ENCODE results near the gene TTC28.

The TTC28 gene

DNA sequence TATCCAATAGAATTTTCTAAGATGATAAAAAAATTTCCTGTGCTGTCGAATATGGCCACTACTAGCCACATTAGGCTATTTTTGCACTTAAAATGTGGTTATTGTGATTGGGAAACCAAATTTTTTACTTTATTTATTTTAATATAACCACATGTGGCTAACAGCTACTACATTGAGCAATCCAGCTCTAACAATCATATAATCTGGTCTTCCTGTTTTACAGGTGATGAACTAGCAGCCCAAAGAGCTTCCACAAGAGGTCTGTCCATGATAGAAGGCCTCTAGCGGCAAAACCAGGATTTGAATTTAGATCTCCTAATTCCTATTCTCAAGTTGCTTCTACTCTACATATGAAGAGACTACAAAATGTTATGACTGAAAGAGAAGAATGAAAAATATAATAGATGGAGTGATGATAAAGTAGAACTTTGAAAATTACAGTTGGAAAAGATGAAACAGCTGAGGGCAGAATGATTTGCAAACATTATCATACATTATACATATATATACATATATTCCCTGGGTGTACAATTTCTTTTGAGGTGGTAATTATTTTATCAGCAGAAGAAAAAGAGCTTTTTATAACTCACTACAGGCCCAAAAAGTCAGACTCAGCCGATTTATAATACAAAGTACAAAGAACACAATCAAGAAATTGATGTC, 397.1 kb downstream of the TTC28 start:
- no peak overlapping the region for H3K4me3 ChIP-seq (ENCODE audit: low read depth in 1 of 2, low read length in 1 of 2)
- no peaks in the 10 kb centered on the region for H3K4me1 ChIP-seq (ENCODE audit: control insufficient read depth in 1 of 2, insufficient read depth in 1 of 2, low read depth in 1 of 2, low read length in 1 of 2)
- H3K9me3 ChIP-seq: no peaks in the 10 kb centered on the region
- TF ChIP-seq, protein P1, sequence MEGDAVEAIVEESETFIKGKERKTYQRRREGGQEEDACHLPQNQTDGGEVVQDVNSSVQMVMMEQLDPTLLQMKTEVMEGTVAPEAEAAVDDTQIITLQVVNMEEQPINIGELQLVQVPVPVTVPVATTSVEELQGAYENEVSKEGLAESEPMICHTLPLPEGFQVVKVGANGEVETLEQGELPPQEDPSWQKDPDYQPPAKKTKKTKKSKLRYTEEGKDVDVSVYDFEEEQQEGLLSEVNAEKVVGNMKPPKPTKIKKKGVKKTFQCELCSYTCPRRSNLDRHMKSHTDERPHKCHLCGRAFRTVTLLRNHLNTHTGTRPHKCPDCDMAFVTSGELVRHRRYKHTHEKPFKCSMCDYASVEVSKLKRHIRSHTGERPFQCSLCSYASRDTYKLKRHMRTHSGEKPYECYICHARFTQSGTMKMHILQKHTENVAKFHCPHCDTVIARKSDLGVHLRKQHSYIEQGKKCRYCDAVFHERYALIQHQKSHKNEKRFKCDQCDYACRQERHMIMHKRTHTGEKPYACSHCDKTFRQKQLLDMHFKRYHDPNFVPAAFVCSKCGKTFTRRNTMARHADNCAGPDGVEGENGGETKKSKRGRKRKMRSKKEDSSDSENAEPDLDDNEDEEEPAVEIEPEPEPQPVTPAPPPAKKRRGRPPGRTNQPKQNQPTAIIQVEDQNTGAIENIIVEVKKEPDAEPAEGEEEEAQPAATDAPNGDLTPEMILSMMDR (IDR thresholded peaks at IDR 0.05): no peak
- no peak overlapping the region for H3K27ac ChIP-seq
- H3K36me3 ChIP-seq: no peaks in the 10 kb centered on the region
- no peaks in the 10 kb centered on the region for H3K27me3 ChIP-seq

DNA sequence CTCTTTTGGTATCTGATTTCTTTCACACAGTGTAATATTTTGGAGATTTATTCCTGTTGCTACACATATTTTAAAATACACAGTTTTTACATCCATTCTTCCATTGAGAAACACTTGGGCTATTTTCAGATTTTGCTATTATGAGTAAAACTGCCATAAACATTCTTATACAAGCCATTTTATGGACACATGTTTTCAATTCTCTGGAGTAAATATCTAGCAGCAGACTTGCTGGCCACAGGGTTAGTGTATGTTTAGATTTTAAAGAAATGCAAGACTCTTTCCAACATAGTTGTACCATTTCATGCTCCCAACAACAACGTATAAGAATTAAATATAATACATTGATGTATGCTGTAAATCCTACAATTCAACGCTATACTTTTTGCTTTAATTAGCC, 399.8 kb downstream of the TTC28 start:
- Histone ChIP-seq H3K9me3 (no peaks in the 10 kb centered on the region), H3K27ac (no peak overlapping the region), H3K4me1 (ENCODE audit: control insufficient read depth in 1 of 2, insufficient read depth in 1 of 2, low read depth in 1 of 2, low read length in 1 of 2) (no peaks in the 10 kb centered on the region), H3K36me3 (no peaks in the 10 kb centered on the region), H3K4me3 (ENCODE audit: low read depth in 1 of 2, low read length in 1 of 2) (no peak overlapping the region), H3K27me3 (no peaks in the 10 kb centered on the region)
- TF ChIP-seq, protein P1 (IDR thresholded peaks at IDR 0.05): no peak

- H3K36me3 ChIP-seq: no peaks in the 10 kb centered on the region
- H3K9me3 ChIP-seq: no peaks in the 10 kb centered on the region
- no peaks in the 10 kb centered on the region for H3K4me1 ChIP-seq (ENCODE audit: control insufficient read depth in 1 of 2, insufficient read depth in 1 of 2, low read depth in 1 of 2, low read length in 1 of 2)
- H3K27ac ChIP-seq: no peak overlapping the region
- TF ChIP-seq, protein P1 (IDR thresholded peaks at IDR 0.05): no peak
- no peak overlapping the region for H3K4me3 ChIP-seq (ENCODE audit: low read depth in 1 of 2, low read length in 1 of 2)
- H3K27me3 ChIP-seq: no peaks in the 10 kb centered on the region
These were observed 410.4 kb downstream of the TTC28 start for GRCh38 chr22:28269277-28269676.

GRCh38 chr22:28268850-28269249, 410.8 kb downstream of the TTC28 start:
- no peaks in the 10 kb centered on the region for H3K36me3 ChIP-seq
- TF ChIP-seq, protein P1 (IDR thresholded peaks at IDR 0.05): no peak
- H3K27me3 ChIP-seq: no peaks in the 10 kb centered on the region

GRCh38 chr22:28268171-28268570, 411.5 kb downstream of the TTC28 start:
- no peak overlapping the region for H3K27ac ChIP-seq
- H3K4me3 ChIP-seq (ENCODE audit: low read depth in 1 of 2, low read length in 1 of 2): no peak overlapping the region
- H3K9me3 ChIP-seq: no peaks in the 10 kb centered on the region
- TF ChIP-seq, protein P1 (IDR thresholded peaks at IDR 0.05): no peak
- H3K36me3 ChIP-seq: no peaks in the 10 kb centered on the region
- H3K4me1 ChIP-seq (ENCODE audit: control insufficient read depth in 1 of 2, insufficient read depth in 1 of 2, low read depth in 1 of 2, low read length in 1 of 2): no peaks in the 10 kb centered on the region
- no peaks in the 10 kb centered on the region for H3K27me3 ChIP-seq

More at GRCh38 chr22:28268850-28269249, 410.8 kb downstream of the TTC28 start:
- Histone ChIP-seq H3K27ac (no peak overlapping the region), H3K9me3 (no peaks in the 10 kb centered on the region), H3K4me3 (ENCODE audit: low read depth in 1 of 2, low read length in 1 of 2) (no peak overlapping the region), H3K4me1 (ENCODE audit: control insufficient read depth in 1 of 2, insufficient read depth in 1 of 2, low read depth in 1 of 2, low read length in 1 of 2) (no peaks in the 10 kb centered on the region)

All from neutrophil (primary cell).